Hepatocyte (in vitro differentiated cells): ENCODE measurements around the gene MYL7. TPM values are rescaled to one million over a fixed set of nuclear protein-coding genes. Genes with fewer than 3 reads are reported as not detected.

Experiments used
- DNase-seq: peaks from one replicate; pipeline ENCODE4 v3.0.0-alpha.2; 2016; ENCODE audit warnings: low spot score
- H2AFZ ChIP-seq: fragments of 200-600 bp; sonication (generic); 2 replicates; pipeline ENCODE4 v1.6.0; 2016; ENCODE audit warnings: antibody characterized with exemption, mild to moderate bottlenecking
- H3K27ac ChIP-seq: fragments of 200-600 bp; sonication (generic); 2 replicates; pipeline ENCODE4 v1.5.1; 2016; ENCODE audit warnings: mild to moderate bottlenecking
- H3K27me3 ChIP-seq: fragments of 200-600 bp; sonication (generic); 2 replicates; pipeline ENCODE4 v1.6.1; 2016
- H3K36me3 ChIP-seq: fragments of 200-600 bp; sonication (generic); replicated peaks from 2 replicates; pipeline ENCODE4 v1.5.1; 2016; ENCODE audit warnings: low read depth; ENCODE audit not compliant: insufficient read depth
- H3K4me1 ChIP-seq: fragments of 200-600 bp; sonication (generic); 2 replicates; pipeline ENCODE4 v1.5.1; 2016; ENCODE audit warnings: mild to moderate bottlenecking, moderate library complexity; ENCODE audit not compliant: insufficient read depth
- H3K4me2 ChIP-seq: fragments of 200-600 bp; sonication (generic); 2 replicates; pipeline ENCODE4 v1.6.0; 2016
- H3K4me3 ChIP-seq: fragments of 200-600 bp; sonication (generic); 2 replicates; pipeline ENCODE4 v1.5.1; 2016; ENCODE audit warnings: mild to moderate bottlenecking
- H3K79me2 ChIP-seq: fragments of 200-600 bp; sonication (generic); 2 replicates; pipeline ENCODE4 v1.6.0; 2017; ENCODE audit warnings: mild to moderate bottlenecking
- H3K9me2 ChIP-seq: fragments of 200-600 bp; sonication (generic); replicated peaks from 2 replicates; pipeline ENCODE4 v1.6.0; 2017; ENCODE audit warnings: mild to moderate bottlenecking; ENCODE audit not compliant: insufficient read depth
- H3K9me3 ChIP-seq: fragments of 200-600 bp; sonication (generic); 2 replicates; pipeline ENCODE4 v1.5.1; 2016; ENCODE audit warnings: low read depth, mild to moderate bottlenecking
- H4K20me1 ChIP-seq: fragments of 200-600 bp; sonication (generic); 2 replicates; pipeline ENCODE4 v1.6.0; 2016; ENCODE audit warnings: mild to moderate bottlenecking; ENCODE audit not compliant: insufficient read depth, poor library complexity, severe bottlenecking
- CTCF ChIP-seq: fragments of 200-600 bp; sonication (generic); IDR thresholded peaks from 2 replicates; pipeline ENCODE4 v1.5.1; 2016; ENCODE audit warnings: antibody characterized with exemption, mild to moderate bottlenecking; ENCODE audit not compliant: poor library complexity
- EZH2 ChIP-seq: fragments of 200-600 bp; sonication (generic); IDR thresholded peaks from 2 replicates; pipeline ENCODE4 v1.6.1; 2016; ENCODE audit warnings: antibody characterized with exemption, mild to moderate bottlenecking, borderline replicate concordance
- EZH2phosphoT487 ChIP-seq: fragments of 200-600 bp; sonication (generic); IDR thresholded peaks from one replicate; pipeline ENCODE4 v1.6.1; 2018; ENCODE audit warnings: antibody characterized with exemption, mild to moderate bottlenecking, low read depth, moderate library complexity; ENCODE audit not compliant: unreplicated experiment, severe bottlenecking
- WGBS: methylation state at CpG from one replicate; pipeline ENCODE4 v1.1.6; 2016; ENCODE audit warnings: low lambda C conversion rate; ENCODE audit errors: missing lambda C conversion rate; 5-methylcytosine and 5-hydroxymethylcytosine counted together
- polyA plus RNA-seq: library from polyadenylated mRNA; unstranded; fragments of >200 nt; fragmentation: Nextera tagmentation; extraction: Ambion mirVana; gene quantifications from 2 replicates; pipeline ENCODE4 v1.2.1, GENCODE V29; 2016
- total RNA-seq: library from RNA; depleted of rRNA; stranded (reverse); fragments of >200 nt; gene quantifications from 2 replicates; pipeline ENCODE4 v1.2.3, GENCODE V29; 2014

Gene MYL7
- total and polyA plus RNA-seq, 2 experiments from 2014 or later: 5.2 to 8.9 TPM

- H3K4me3 ChIP-seq: no peak overlapping the region
- DNase-seq: no peak
- H3K9me2 ChIP-seq: no peaks in the 10 kb centered on the region
- H4K20me1 ChIP-seq: no peaks in the 10 kb centered on the region
- 100% methylated on average over 2 of the region's 2 CpGs for WGBS
- TF ChIP-seq EZH2 (no peak), EZH2phosphoT487 (no peak), CTCF (no peak)
- no peak overlapping the region for H3K27ac ChIP-seq
- no peaks in the 10 kb centered on the region for H3K4me1 ChIP-seq
- H3K9me3 ChIP-seq: no peaks in the 10 kb centered on the region
- H3K4me2 ChIP-seq: no peak overlapping the region
- H2AFZ ChIP-seq: no peak overlapping the region
- H3K36me3 ChIP-seq: no peaks in the 10 kb centered on the region
- H3K79me2 ChIP-seq: no peaks in the 10 kb centered on the region
- H3K27me3 ChIP-seq: no peaks in the 10 kb centered on the region
These were observed 20.2 kb upstream of the MYL7 start for GRCh38 chr7:44161371-44161770.

- Histone ChIP-seq H3K9me3 (no peaks in the 10 kb centered on the region), H3K4me1 (no peaks in the 10 kb centered on the region), H3K4me3 (no peak overlapping the region), H2AFZ (no peak overlapping the region), H3K27me3 (no peaks in the 10 kb centered on the region), H3K9me2 (no peaks in the 10 kb centered on the region), H4K20me1 (no peaks in the 10 kb centered on the region), H3K4me2 (no peak overlapping the region), H3K27ac (no peak overlapping the region), H3K79me2 (no peaks in the 10 kb centered on the region), H3K36me3 (no peaks in the 10 kb centered on the region)
- no peak for DNase-seq
- TF ChIP-seq CTCF: no peak
- TF ChIP-seq EZH2: no peak
- no peak for TF ChIP-seq EZH2phosphoT487
- 91% methylated on average over 4 of the region's 5 CpGs for WGBS
These were observed 18.9 kb upstream of the MYL7 start for GRCh38 chr7:44159824-44160630.

- H4K20me1 ChIP-seq: no peaks in the 10 kb centered on the region
- no peaks in the 10 kb centered on the region for H3K79me2 ChIP-seq
- no peak overlapping the region for H2AFZ ChIP-seq
- no peaks in the 10 kb centered on the region for H3K36me3 ChIP-seq
- no peak overlapping the region for H3K4me3 ChIP-seq
- no peak overlapping the region for H3K27ac ChIP-seq
- no peaks in the 10 kb centered on the region for H3K9me2 ChIP-seq
- no peak for DNase-seq
- H3K4me2 ChIP-seq: no peak overlapping the region
- TF ChIP-seq EZH2 (no peak), EZH2phosphoT487 (no peak), CTCF (no peak)
- WGBS: 93% methylated on average over 12 of the region's 12 CpGs
- H3K4me1 ChIP-seq: no peaks in the 10 kb centered on the region
- no peaks in the 10 kb centered on the region for H3K9me3 ChIP-seq
- no peaks in the 10 kb centered on the region for H3K27me3 ChIP-seq
These were observed 17.9 kb upstream of the MYL7 start for GRCh38 chr7:44158873-44159631.
